Renal pelvis (tissue), 4 donors: Measurements from ENCODE around the gene USH2A. TPM values are rescaled to one million over a fixed set of nuclear protein-coding genes. Genes with fewer than 3 reads are reported as not detected.

Experiments
- DNase-seq: peaks from one replicate; pipeline ENCODE4 v3.0.0-alpha.2; 2013
- polyA plus RNA-seq, 3 donors: library from polyadenylated mRNA; unstranded; fragments of 120-200 nt; gene quantifications; one replicate each; pipeline ENCODE4 v1.2.1, GENCODE V29; 2013; ENCODE audit not compliant: insufficient read length in 3 of 3

The USH2A gene
- polyA plus RNA-seq, 3 donors: 0.07 to 0.37 (median 0.31) TPM

DNA sequence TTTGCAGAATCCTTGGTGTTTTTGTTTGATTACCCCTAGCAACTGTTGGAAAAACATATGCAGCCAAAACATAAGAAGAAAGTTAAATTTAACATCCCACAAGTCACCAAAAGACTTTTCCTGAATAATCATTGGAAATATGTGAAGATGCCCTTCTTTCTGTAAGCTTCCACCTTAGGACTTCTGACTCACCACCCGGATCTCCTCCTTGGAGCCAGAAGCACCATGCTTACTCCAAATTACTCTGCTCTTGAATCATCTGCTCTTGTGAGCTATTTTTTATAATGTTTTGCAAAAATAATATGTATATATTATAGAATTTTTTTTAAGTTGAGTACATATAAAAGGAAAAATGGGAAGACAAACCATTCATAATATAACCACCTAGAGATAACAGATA, 464.4 kb downstream of the USH2A start:
- DNase-seq: no peak

DNA sequence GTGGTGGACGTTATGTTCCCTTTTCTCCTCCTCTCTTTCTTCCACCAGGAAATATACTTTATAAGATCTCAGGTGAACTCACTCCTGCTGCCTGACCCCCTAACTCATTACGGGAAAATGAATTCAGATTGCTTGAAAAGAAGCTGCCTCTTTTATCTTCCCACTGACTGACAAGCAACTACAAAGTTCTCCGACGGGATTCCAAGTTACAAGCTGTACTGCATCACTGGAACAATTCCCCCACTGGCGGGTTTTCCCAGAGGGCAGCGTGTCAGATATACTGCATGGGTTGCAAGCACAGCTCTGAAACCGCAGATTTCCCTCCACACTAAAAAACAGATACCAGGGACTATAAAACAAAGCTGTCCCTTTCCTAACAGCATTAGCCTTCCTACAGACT, 465.6 kb downstream of the USH2A start:
- peak; percentile 26 for DNase-seq

- DNase-seq: no peak
These were observed 490.7 kb downstream of the USH2A start for GRCh38 chr1:215932558-215932957.

- no peak for DNase-seq
These were observed 496.6 kb downstream of the USH2A start for GRCh38 chr1:215926670-215927069.

DNA sequence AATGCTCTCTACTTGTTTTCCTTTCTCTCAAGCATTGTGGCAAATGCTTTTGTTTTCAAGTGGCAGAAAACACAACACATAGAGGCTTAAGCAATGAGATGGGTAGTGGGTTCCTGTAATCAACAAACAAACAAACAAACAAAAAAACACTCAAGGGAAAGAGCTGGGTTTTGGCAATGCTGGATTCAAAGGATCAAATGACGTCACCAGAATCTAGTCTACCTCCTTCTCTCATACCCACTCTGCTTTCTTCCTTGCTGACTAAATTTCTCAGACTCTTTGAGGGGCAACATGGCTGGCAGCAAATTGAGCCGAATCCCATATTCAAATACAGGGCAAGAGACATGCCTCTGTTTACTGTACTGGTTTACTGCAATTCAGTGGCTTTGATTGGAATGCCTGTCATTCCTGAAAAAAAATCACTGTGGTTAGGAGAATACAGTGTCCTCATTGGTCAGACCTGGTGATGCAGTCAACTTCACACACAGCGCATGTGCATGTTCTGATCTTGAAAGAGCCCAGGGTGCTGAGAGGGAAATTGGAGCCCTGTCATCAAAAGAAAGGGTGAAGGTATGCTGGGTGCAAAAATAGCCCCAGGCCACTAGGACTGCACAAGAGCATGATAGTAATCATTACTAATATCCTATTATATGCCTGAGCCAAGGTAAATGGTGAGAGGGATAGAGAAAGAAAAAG, 500.0 kb downstream of the USH2A start:
- no peak for DNase-seq

GRCh38 chr1:215911406-215911968, 511.8 kb downstream of the USH2A start:
- no peak for DNase-seq

DNA sequence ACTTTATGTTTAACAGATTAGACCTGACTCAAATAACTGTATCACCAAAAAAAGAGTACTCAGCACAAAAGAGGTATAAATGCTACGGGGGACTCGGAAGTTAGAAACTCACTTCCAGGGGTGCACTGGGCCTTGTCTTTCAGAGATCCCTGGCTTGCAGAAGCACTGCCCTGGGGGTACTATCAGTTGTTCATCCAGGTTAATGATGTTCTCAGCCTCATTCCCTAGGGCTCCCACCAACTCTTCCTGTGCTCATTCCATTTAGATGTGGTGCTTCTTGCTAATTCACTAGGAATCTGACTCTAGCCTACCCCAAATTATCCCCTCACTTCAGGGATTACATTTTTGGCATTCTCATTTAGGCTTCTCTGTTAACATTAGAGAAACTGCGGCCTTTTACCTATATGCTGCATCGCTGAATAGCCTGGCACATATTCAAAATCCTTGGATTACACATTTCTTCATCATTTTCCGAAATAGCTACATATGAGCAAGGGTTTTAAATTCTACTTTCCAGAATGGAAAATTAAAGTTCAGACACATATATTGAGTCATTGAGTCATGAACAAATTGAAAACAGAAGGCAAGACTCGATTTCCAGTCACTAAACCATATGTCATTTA, 517.6 kb downstream of the USH2A start:
- no peak for DNase-seq

GRCh38 chr1:215900684-215901083, 522.6 kb downstream of the USH2A start:
- DNase-seq: no peak

GRCh38 chr1:215899901-215900300, 523.3 kb downstream of the USH2A start:
- no peak for DNase-seq

- DNase-seq: no peak
These were observed 527.4 kb downstream of the USH2A start for GRCh38 chr1:215895893-215896292.

DNA sequence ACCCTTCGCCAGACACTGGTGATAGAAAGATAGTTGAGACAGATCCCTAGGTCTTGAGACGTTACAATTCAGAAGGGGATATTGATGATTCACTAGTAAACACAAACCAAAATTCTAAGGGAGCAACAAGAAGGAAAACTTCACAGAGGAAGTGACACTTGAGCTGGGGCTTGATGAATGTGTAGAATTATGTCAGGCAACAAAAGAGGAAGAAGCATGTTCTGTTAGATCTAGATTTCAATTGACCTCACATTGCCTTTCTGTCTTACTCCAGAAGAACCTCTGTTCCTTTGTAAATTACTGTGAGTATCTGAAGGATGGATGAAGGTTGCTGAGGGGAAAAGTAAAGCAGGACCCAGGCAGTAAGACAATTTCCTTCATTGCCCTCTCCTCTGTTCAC, 528.0 kb downstream of the USH2A start:
- DNase-seq: no peak

DNA sequence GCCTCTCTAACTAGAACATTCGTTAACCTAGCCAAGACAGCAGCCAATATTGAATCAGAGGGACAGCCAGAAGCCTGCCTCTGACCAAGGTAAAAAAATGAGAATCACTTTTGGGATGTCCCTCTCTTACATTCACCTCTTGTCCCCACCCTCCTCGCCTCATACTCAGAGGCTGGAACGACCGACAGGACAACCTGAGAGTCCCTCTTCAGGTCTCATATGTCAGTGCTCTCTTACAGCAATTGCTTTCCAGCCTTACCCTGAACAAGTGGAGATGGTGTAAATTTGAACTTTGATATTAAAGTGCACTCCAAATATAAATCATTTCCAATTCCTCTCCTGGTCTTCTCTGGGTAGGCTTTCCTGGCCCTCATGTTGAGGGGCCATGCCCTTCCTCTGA, 528.6 kb downstream of the USH2A start:
- no peak for DNase-seq

GRCh38 chr1:215891266-215892057, 531.8 kb downstream of the USH2A start:
- no peak for DNase-seq

GRCh38 chr1:215890438-215890837, 532.8 kb downstream of the USH2A start:
- no peak for DNase-seq

DNA sequence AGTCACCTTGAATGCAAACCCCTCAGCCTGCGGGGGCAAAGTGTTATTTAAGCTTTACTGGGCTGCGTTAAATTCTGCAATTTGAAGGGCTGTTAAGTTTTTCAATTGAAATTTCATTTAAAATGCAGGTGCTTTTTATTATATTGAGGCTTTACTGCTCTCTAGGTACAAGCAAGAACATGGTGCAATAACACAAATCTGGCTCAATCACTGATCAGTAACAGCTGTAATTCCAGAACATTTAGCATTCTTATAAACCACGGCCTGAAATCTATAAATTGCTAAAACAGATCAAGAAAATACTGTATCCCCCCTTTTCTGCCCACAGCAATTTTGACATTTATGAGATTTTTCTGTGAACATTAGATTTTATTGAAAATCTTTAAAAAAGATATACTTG, 533.4 kb downstream of the USH2A start:
- no peak for DNase-seq

DNA sequence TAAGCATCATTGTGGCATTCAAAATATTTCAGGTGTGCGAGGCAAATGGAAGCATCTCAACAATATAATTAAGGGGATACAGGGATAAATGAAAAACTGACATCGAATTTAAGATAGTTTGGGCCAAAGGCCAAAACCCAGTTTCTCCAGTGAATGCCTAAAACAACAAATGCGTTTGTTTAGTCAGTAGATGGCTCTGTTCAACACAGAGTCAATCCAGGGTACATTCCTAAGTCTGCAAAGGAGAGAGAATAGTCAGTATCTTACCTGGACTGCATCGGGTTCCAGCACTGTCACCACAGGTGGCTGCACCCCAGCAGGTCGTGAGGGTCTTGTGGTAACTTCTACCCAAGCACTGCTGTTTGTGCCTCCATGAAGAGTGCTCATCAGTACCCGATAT, 535.1 kb downstream of the USH2A start:
- no peak for DNase-seq

DNA sequence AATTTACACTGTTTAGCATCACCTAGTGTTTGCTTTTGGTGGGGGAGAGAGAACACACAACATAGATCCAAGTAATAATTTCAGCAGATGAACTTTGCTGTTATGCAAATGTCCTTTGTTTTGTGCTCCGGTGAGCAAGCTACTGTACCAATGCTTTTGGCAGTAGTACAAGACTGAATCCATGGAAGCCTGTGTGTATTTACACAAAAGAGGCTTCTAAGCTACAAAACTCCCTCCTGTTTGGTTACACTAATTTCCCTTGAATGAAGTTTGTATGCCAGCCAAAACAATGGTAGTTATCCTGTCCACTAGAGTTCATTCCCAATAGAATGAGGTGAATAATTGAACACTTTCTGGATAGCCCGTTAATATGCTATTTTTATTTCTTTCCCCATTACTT, 535.6 kb downstream of the USH2A start:
- DNase-seq: no peak

- no peak for DNase-seq
These were observed 540.2 kb downstream of the USH2A start for GRCh38 chr1:215883004-215883403.

- DNase-seq: no peak
These were observed 544.4 kb downstream of the USH2A start for GRCh38 chr1:215878843-215879242.

DNA sequence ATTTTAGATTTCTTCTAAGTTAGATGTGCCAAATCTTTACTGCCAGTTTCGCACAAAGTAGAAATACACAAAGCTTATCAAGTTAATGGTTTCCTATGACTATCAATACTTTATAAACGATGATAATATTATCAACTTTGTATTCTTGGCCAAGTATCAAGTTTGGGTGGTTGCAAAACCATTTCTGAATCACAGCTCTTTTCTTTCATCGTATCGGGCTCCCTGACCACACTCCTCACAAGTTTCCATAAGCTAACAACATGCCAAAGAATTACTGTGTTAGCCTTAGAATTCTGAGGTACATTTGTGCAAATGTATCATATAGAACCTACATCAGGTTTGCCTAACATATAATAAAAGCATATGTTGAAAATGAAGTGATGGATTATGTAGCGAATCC, 545.1 kb downstream of the USH2A start:
- DNase-seq: no peak

DNA sequence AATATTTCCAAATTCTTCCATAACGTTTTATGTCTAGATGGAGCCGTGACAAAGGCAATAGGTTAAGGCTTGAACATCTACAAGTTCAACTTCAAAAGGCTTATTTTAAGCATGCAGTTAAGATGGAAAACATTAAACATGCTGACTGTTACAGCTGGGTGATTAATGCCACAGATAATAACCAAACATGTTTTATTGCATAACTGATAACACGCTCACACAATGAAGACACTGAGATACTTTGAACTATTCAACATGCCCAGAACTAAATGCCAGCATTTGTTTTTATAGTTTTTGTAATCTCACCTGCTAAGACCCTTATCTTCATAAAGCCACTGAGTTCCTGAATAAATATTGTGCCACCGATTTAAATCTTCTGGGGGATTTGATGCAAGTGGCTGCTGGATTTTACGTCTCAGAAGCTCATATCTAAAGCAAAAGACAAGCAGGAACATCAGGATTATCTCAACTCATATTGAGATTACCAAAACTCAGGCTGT, 545.7 kb downstream of the USH2A start:
- no peak for DNase-seq

GRCh38 chr1:215875712-215876111, 547.5 kb downstream of the USH2A start:
- no peak for DNase-seq

DNA sequence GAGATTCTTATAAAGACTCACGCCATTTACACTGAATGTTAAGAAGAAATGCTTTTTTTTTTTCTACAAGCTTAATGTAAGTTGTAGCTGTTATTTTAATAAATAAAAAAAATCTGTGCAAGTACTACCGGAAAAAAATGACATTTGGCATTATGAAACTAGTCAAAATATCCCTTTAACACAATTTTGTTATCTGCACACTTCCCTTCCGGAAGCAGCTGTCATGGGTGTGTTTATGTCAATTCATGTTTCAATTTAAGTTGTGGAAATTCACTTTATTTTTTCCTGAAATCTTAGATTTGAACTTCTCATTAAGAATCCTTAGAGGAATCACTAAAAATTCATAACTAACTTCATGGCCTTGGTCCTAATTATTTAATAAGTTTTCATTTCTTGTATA, 548.0 kb downstream of the USH2A start:
- no peak for DNase-seq
